ENCODE data around the gene CDON.
"Not testable (repeated sequence)": the region's sequence is repeated elsewhere in the genome, so short reads cannot be mapped to it uniquely, and the experiment has no call there.

CDON gene

GRCh38 chr11:125925247-125925740, 137.4 kb downstream of the CDON start:
- no peak for DNase-seq

GRCh38 chr11:125924384-125925007, 138.2 kb downstream of the CDON start:
- DNase-seq, result no peak

GRCh38 chr11:125923633-125924032, 139.0 kb downstream of the CDON start:
- DNase-seq, result no peak

GRCh38 chr11:125923012-125923579, 139.6 kb downstream of the CDON start:
- DNase-seq, result peak in 30 of 56 donors; percentile 11 to 75 (median 32)

- DNase-seq, result no peak
Observed at GRCh38 chr11:125922156-125922555, 140.5 kb downstream of the CDON start.

GRCh38 chr11:125921042-125921441, 141.6 kb downstream of the CDON start:
- DNase-seq, result no peak

- no peak for DNase-seq
Observed at GRCh38 chr11:125918140-125918840, 144.4 kb downstream of the CDON start.

- DNase-seq, result no peak
Observed at GRCh38 chr11:125916683-125917347, 145.9 kb downstream of the CDON start.

GRCh38 chr11:125914601-125915000, 148.1 kb downstream of the CDON start:
- DNase-seq, result not testable (repeated sequence)

GRCh38 chr11:125910226-125910849, 152.3 kb downstream of the CDON start:
- DNase-seq, result no peak
